NCI-H748 (cell line): ENCODE data around the gene SS18L1.

Experiments used
- DNase-seq: peaks from one replicate; lab custom pipeline; 2025; ENCODE audit not compliant: unreplicated experiment; lab: John Stamatoyannopoulos, UW

Gene SS18L1

DNA sequence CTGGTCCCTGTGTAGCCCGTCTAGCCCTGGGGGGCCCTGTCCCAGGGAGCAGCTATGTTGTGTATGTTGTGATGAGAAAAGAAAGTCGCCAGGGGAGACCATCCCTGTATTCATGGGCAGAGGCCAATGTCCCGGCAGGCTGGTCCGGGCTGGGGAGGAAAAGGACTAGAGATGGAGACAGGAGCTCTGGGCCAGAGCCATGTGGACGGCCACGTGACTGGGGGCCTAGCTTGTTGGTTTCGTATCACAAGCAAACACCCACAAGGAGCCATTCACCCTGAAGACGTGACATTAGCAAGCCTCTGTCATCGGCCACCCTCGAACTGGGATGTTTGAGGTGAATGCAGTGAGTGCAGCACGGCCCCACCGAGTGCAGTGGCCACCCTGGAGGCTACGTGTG is 79.4 kb downstream of the SS18L1 start:
- no peak for DNase-seq

DNA sequence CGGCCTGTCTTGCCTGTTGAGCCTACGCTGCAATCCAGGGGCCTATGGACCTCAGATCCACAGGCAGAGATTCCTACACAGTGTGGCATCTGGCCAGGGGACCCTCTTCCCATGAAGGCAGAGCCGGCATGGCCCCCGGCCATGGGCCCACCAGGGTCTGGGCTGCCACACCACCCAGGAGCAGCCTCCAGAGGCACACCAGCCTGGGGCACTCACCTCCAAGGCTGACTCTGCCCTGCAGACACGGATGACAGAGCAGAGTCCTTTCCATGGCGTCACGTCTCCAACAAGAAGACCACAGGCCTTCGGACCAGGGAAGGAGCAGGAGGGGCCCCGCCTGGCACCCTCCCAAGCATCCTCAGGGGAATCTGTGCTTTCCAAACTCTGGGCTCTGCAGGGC is 80.0 kb downstream of the SS18L1 start:
- DNase-seq = no peak

DNA sequence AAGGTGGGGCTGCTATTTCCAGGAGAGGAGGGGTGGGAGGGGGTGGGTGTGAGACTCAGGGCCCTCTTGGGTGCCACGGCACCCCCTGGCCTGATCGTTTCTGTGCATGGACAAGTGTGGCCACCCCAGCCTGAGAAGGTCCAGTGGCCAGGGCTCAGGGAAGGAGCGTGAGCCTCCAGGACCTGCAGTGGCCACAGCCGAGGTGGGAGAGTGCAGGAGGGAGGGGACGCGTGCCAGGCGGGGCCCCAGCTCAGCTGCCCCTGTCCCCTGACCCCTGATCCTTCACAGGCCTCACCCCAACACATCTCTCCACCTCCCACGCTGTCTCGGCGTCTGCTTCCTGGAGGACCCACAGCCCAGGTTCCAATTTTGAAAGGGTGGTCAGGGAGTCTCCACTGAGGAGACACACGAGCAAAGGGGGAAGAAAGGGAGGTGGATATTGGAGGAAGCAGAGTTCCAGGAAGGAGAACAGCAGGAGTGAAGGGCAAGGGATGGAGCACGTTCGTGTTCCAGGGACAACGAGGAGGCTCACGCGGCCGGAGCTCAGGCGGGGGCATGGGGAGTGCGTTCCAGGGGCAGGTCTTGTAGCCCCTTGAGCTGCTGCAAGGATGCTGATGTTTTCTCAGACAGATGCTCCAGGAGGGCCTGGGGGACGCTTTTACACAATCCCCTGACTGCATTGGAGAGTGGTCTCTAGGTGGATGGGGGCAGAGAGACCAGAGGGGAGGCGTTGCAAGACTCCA is 80.7 kb downstream of the SS18L1 start:
- no peak for DNase-seq

DNA sequence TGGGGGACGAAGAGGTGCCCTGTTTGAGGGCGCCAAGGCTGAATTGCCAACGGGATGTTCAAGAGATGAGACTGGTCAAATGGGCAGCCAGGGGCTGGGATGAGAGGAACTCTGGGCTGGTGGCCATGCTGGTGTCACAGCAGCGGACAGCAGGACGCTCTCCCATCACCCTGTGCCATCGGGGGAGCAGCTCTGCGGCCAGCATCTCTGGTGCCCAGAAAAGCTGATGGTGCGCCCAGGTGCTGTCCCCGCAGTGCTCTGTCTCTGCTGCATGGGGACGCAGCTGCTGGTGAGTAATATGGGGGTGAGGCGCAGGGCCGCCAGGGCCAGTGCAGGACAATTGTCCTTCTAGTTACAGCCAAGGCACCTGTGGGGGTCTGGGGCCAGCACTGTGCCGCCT is 81.5 kb downstream of the SS18L1 start:
- DNase-seq = no peak

DNA sequence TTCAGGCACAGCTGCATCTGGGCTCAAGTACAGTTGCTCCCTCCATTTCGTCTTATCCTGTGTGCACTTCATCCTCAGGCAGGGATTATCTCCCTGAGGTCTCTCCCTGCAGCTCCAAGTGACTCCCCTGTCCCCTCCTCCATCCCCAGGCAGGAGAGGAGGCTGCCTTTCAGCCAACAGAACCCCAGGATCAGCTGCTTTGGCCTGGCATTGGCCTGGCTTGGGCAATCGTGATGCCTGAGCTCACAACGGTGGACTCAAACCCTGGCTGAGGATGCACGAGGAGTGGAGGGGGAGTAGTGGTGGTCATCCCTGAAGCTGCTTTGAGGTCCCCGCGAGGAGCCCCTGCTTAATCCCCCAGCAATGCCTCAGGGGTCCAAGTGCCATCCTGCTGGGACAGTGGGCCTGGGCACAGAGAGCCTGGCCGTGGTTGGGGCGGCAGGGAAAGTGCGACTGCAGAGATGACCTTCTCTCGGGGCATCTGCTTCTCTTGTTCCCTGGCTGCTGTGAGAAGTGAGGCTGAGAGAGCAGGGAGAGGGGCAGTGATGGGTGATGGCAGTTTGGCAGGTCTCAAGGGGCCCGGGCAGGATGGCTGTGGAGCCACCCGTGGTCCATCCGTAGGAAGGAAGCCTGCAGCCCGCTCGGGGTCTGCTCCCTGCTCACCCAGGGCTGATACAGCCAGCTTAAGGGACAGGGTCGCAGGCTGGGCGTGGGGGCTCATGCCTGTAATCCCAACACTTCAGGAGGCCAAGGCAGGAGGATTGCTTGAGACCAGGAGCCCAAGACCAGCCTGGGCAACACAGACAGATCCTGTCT is 82.5 kb downstream of the SS18L1 start:
- no peak for DNase-seq

DNA sequence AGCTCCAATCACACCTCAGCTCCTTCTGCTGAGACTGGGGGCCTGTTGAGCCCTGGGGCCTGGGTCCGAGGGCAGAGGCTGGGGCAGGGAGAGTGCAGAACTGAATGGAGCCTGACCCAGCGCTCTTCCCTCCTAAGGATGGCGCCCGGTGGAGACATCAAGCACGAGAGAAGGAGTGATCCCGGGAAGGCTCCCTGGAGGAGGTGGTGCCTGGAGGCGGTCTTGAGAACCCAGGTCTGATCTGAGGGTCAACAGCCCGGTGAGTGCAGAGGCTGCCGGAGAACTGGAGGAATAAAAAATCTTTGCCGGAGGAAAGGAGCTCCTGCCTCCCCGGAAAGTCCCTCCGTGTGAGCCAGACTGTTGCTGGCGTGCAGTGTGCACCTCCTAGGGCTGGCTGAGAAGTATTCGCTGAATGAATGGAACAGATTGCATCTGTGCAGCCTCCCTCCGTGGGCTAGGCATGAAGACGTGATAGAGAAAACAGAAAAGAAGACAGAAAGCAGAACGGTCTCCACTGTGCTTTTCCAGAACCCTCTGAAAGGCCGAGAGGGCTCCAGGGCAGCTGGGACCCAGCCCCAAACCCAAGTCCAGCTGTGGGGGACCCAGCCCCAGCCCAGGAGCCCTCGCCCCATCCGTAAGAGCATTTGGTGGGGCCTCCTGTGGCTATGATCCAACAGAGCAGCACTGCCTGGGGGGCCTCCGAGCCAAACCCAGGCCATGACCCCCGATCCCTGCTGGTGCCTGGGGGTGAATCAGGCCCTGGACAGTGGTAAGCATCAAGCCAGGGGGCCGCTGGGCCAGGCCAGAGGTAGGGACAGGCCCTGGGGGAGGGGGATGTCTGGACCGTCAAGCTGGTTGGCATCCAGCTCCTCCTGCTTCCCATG is 83.4 kb downstream of the SS18L1 start:
- no peak for DNase-seq

DNA sequence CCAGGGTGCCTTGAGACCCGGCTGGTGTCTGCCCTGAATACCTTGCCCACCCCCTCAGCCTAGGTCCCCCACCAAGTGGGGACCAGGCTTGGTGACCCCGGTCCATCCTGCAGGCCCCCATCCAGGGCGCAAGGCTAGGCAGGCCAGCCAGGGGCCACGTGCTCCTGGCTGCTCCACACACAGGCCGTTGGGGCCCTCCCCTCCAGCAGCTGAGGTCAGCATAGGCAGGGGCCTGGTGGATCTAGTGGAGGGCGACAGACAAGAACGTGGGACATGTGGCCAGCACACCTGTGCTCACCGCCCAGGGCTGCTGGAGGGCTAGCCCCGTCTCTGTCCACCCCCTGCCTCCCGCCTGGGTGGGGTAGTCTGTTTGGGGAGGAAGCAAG is 84.0 kb downstream of the SS18L1 start:
- DNase-seq = no peak

DNA sequence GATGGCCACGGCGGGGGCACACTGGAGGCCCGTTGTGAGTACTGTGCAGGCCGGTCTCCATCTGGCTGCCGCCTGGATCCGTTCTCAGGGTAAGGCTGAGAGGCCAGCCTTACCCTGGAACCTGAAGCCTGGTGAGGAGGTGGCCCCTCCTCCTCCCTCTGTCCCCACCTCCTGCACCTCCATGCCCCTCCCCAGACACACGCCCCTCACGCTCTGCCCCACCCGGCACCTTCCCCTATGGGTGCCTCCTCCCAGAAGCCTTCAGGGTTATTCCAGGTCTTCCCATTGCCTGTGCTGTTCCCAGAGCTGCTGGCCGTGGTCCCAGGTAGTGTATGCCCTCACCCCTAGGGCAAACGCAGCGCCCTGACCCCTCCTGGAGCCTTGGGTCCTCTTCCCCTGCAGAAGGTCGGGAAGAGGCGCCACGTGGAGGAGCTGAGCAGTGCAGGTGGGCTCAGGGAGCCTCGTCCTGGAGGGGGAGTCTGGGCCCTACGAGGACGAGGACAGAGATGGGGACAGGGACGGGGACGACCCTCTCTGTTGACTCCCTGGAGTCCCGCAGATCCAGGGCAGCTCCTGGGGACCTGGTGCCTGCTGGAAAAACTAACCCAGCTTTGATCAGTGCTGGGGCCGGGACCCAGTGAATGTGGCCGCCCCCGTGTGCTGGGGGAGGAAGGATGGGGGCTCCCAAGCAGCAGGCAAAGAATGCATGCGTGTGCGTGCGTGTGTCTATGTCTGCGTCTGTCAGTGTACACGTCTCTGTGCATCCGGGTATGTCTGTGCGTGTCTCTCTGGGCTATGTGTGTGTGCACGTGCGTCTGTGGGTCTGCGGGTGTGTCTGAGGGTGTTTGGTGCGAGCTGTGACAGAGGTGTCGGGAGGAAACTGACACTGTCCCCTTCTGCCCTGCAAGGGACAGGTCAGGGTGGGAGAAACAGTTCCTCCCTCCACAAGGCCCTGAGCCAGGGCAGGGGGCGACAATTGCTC is 84.7 kb downstream of the SS18L1 start:
- DNase-seq = no peak

DNA sequence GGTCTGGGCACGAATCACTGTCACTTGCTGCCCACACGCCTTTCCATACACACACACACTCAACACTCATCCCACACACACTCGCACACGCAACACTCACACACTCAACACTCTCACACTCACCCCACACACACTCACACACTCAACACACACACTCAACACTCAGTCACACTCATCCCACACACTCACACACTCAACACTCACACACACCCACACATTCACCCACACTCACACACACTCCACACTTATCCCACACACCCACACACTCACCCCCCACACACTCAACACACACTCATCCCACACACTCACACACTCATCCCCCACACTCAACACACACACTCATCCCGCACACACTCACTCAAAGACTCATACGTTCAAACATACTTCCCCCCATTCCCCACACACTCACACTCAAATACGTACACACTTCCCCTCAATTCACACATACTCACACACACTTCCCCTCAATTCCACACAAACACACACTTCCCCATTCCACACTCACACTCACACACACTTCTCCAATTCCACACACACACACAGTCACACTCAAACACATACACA is 85.5 kb downstream of the SS18L1 start:
- no peak for DNase-seq

DNA sequence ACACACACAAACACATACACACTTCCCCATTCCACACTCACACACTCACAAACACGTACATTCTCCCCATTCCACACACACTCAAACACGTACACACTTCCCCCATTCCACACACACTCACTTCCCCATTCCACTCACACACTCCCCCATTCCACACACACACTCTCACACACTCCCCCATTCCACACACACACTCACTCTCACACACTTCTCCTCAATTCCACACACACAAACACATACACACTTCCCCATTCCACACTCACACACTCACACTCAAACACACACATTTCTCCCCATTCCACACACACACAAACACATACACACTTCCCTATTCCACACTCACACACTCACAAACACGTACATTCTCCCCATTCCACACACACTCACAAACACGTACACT is 86.1 kb downstream of the SS18L1 start:
- no peak for DNase-seq

DNA sequence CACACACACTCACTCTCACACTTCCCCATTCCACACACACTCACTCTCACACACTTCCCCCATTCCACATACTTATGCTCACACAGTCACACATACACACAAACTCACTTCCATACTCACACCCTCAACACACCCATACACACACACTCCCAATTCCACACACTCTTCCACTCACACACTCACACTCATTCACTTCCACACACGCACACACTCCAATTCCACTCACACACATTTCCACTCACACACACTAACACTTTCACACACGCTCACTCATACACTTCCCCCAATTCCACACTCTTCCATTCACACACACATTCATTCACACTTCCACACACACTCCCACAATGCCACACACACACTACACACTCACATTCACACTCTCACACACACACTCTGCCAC is 86.7 kb downstream of the SS18L1 start:
- DNase-seq = no peak

DNA sequence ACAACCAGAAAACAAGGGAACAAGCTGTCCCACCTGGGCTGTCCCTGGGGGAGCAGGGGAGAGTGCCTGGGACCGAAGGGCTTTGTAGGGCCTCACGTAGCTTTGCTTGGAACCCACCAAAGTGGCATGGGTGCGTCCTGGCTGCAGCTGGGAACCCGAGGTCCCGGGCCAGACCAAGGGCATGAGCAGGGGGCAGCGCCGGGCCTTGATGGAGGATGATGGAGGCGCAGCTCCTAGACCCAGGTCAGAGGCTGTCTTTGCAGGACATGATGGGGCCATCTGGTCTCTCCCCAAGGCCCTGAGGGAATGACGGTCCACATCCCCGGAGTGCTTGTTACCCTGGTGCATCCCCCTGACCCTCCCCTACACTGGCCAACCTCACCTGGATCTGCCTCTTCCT is 87.1 kb downstream of the SS18L1 start:
- no peak for DNase-seq

DNA sequence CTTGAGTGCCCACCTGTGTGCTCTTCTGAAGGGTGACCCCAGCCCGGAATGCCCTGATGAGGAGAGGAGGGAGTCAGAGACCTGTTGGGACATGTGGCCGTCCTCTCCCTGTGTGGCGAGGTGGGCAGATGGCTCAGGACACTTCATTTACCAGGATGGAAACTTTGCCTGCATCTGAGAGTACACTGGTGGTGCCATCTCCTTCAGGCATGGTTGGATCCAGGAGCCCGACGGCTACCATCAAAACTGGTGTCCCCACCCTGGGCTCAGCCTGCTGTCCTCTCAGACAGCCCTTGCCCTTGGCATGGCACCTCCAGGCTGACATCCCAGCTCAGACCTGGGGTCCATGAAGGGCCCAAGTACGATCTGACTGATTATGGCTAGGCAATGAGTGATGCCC is 87.7 kb downstream of the SS18L1 start:
- DNase-seq = no peak
